Upper lobe of left lung (tissue), 6 donors: ENCODE measurements around the gene FAM78B. TPM values are rescaled to one million over a fixed set of nuclear protein-coding genes. Genes with fewer than 3 reads are reported as not detected.
A peak's percentile ranks its signal among the peaks of the same experiment; 100 is the strongest.

ENCODE experiments used
- ATAC-seq, 2 donors: fragments of 200-7000 bp; cut with Tn5 transposase; one replicate each; pipeline ENCODE4 v1.9.1; 2022; ENCODE audit warnings: mild to moderate bottlenecking in 2 of 2, moderate library complexity in 2 of 2; ENCODE audit not compliant: low FRiP score in 2 of 2
- DNase-seq, 2 donors: peaks; one replicate each; pipeline ENCODE4 v3.0.0-alpha.2; 2019 to 2020
- H3K27ac ChIP-seq, 4 donors: fragments of 200-600 bp; sonication (generic); one replicate each; pipeline ENCODE4 v1.5.1; 2016 to 2019
- H3K27me3 ChIP-seq, 4 donors: fragments of 200-600 bp; sonication (generic); one replicate each; pipeline ENCODE4 v1.5.1; 2017 to 2019
- H3K36me3 ChIP-seq, 4 donors: fragments of 200-600 bp; sonication (generic); one replicate each; pipeline ENCODE4 v1.5.1; 2016 to 2019
- H3K4me1 ChIP-seq, 4 donors: fragments of 200-600 bp; sonication (generic); one replicate each; pipeline ENCODE4 v1.5.1; 2018 to 2019
- H3K4me3 ChIP-seq, 4 donors: fragments of 200-600 bp; sonication (generic); one replicate each; pipeline ENCODE4 v1.5.1; 2017 to 2019; ENCODE audit warnings: mild to moderate bottlenecking in 2 of 4, moderate library complexity in 1 of 4
- H3K9me3 ChIP-seq, 4 donors: fragments of 200-600 bp; sonication (generic); one replicate each; pipeline ENCODE4 v1.5.1; 2018 to 2019
- EP300 ChIP-seq, 4 donors: sonication (generic); formaldehyde crosslinking; IDR thresholded peaks; one replicate each; pipeline ENCODE4 v1.5.1; 2017; ENCODE audit warnings: antibody characterized with exemption in 4 of 4, control low read depth in 2 of 4
- POLR2A ChIP-seq, 4 donors: fragments of 450-650 bp; IDR thresholded peaks; one replicate each; pipeline ENCODE4 v1.5.1; 2016 to 2017; ENCODE audit warnings: antibody characterized with exemption in 4 of 4, mild to moderate bottlenecking in 2 of 4
- POLR2AphosphoS5 ChIP-seq, 2 donors: sonication (generic); formaldehyde crosslinking; IDR thresholded peaks; one replicate each; pipeline ENCODE4 v1.5.1; 2017; ENCODE audit warnings: antibody characterized with exemption in 2 of 2
- WGBS, 2 donors: methylation state at CpG; one replicate each; pipeline ENCODE4 v1.1.5; 2017 to 2018; 5-methylcytosine and 5-hydroxymethylcytosine counted together
- total RNA-seq, 6 donors: library from RNA; depleted of rRNA in 4 of 6; stranded (reverse); fragments of >200 nt in 4 of 6; gene quantifications; one replicate each; pipeline versions ENCODE4 v1.1.0 to v1.2.1, GENCODE V29; 2016 to 2021
- TF ChIP-seq, protein P1 (sequence below), 6 experiments: fragments of 450-650 bp in 4 of 6; fragments of 200-600 bp in 2 of 6; sonication (generic) in 2 of 6; IDR thresholded peaks; one replicate each; pipeline ENCODE4 v1.5.1; 2016 to 2019; ENCODE audit warnings: antibody characterized with exemption in 6 of 6
- donor health status: DM: no; HTN: no; CAD: no; lungs with moderate emphysema.
- donor health status: DM: no; HTN: yes; CAD: no; lungs with severe emphysema.

Gene FAM78B
- total RNA-seq, 6 donors from 2014 or later: 0.80 to 1.3 (median 1.00) TPM; not detected in 2

GRCh38 chr1:166080967-166081870 is 85.6 kb downstream of the FAM78B start:
- peak in 1 of 2 donors; percentile 28 for ATAC-seq
- Histone ChIP-seq H3K4me3 (no peak overlapping the region), H3K27me3 (no peaks in the 10 kb centered on the region), H3K9me3 (no peaks in the 10 kb centered on the region), H3K36me3 (no peaks in the 10 kb centered on the region), H3K4me1 (peaks cover 0 to 6% (median 0%) of the 10 kb centered on the region in 4 donors), H3K27ac (no peak overlapping the region)
- TF ChIP-seq POLR2A (IDR thresholded peaks at IDR 0.05): no peak
- TF ChIP-seq POLR2AphosphoS5 (IDR thresholded peaks at IDR 0.05): no peak
- TF ChIP-seq, protein P1, sequence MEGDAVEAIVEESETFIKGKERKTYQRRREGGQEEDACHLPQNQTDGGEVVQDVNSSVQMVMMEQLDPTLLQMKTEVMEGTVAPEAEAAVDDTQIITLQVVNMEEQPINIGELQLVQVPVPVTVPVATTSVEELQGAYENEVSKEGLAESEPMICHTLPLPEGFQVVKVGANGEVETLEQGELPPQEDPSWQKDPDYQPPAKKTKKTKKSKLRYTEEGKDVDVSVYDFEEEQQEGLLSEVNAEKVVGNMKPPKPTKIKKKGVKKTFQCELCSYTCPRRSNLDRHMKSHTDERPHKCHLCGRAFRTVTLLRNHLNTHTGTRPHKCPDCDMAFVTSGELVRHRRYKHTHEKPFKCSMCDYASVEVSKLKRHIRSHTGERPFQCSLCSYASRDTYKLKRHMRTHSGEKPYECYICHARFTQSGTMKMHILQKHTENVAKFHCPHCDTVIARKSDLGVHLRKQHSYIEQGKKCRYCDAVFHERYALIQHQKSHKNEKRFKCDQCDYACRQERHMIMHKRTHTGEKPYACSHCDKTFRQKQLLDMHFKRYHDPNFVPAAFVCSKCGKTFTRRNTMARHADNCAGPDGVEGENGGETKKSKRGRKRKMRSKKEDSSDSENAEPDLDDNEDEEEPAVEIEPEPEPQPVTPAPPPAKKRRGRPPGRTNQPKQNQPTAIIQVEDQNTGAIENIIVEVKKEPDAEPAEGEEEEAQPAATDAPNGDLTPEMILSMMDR (IDR thresholded peaks at IDR 0.05): no peak
- DNase-seq: no peak
- WGBS, 2 donors: 55 to 63% methylated on average over 13 to 14 of the region's 14 CpGs

DNA sequence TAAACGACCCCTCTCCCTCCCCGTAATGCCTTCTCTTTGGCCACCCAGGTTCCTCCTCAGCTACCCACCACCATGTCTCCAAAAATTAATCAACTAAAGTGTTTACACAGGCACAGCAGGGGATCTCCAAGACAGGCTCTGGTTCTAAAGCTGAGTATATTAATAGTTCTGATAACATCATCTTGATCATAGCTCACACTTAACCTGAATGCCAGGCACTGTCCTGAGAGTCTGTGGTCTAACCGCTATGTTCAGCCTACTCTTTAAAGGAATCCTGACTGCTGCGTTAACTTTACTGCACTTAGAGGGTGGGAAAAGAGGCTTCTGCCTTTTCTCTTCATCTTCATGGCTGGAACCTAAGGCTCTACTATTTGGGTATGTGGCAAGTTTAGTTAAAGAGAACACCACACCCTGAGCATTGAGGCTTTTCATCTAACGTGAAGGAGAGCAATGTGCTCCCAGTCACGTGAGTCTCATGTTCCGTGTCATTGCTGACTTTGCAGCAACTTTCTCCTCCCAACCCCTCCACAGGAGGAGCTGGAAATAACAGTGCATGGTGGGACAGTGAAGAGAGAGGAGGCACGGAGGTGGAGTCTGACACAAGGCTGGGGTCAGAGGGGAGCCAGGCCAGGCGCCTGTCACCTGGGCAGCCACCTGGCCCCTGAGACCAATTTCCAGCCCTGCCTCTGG is 86.4 kb downstream of the FAM78B start:
- DNase-seq (peak in 1 of 2 donors; percentile 32), ATAC-seq (peak in 1 of 2 donors; percentile 38)
- TF ChIP-seq POLR2A (IDR thresholded peaks at IDR 0.05): no peak
- TF ChIP-seq, protein P1 (IDR thresholded peaks at IDR 0.05): no peak
- TF ChIP-seq POLR2AphosphoS5 (IDR thresholded peaks at IDR 0.05): no peak
- TF ChIP-seq EP300 (IDR thresholded peaks at IDR 0.05): no peak
- 53 to 56% methylated on average over 9 of the region's 9 CpGs for WGBS, 2 donors
- H3K4me3 ChIP-seq: no peak overlapping the region
- H3K27me3 ChIP-seq: no peaks in the 10 kb centered on the region
- H3K4me1 ChIP-seq: peaks cover 0 to 6% (median 0%) of the 10 kb centered on the region in 4 donors
- no peak overlapping the region for H3K27ac ChIP-seq
- H3K36me3 ChIP-seq: no peaks in the 10 kb centered on the region
- H3K9me3 ChIP-seq: no peaks in the 10 kb centered on the region

GRCh38 chr1:166079276-166079675 is 87.5 kb downstream of the FAM78B start:
- WGBS, 2 donors: 79 to 85% methylated on average over 2 of the region's 2 CpGs
- no peak for DNase-seq
- no peak for ATAC-seq
- H3K36me3 ChIP-seq: no peaks in the 10 kb centered on the region
- no peak overlapping the region for H3K27ac ChIP-seq
- no peak overlapping the region for H3K4me3 ChIP-seq
- peaks cover 0 to 6% (median 0%) of the 10 kb centered on the region in 4 donors for H3K4me1 ChIP-seq
- H3K27me3 ChIP-seq: no peaks in the 10 kb centered on the region
- no peaks in the 10 kb centered on the region for H3K9me3 ChIP-seq
- no peak for TF ChIP-seq EP300 (IDR thresholded peaks at IDR 0.05)
- TF ChIP-seq POLR2AphosphoS5 (IDR thresholded peaks at IDR 0.05): no peak
- TF ChIP-seq, protein P1 (IDR thresholded peaks at IDR 0.05): no peak
- TF ChIP-seq POLR2A (IDR thresholded peaks at IDR 0.05): no peak

GRCh38 chr1:166073489-166073888 is 93.3 kb downstream of the FAM78B start:
- no peaks in the 10 kb centered on the region for H3K9me3 ChIP-seq
- no peaks in the 10 kb centered on the region for H3K36me3 ChIP-seq
- TF ChIP-seq EP300 (IDR thresholded peaks at IDR 0.05) (no peak), POLR2AphosphoS5 (IDR thresholded peaks at IDR 0.05) (no peak)
- TF ChIP-seq, protein P1 (IDR thresholded peaks at IDR 0.05): no peak
- DNase-seq (no peak), ATAC-seq (no peak)
- H3K4me3 ChIP-seq: no peak overlapping the region
- H3K4me1 ChIP-seq: no peaks in the 10 kb centered on the region
- WGBS, 2 donors: 70 to 84% methylated on average over 3 of the region's 3 CpGs
- no peak overlapping the region for H3K27ac ChIP-seq
- no peaks in the 10 kb centered on the region for H3K27me3 ChIP-seq
